PC-3 (cell line): Measurements from ENCODE around the gene UGT2B10. TPM values are rescaled to one million over a fixed set of nuclear protein-coding genes. Genes with fewer than 3 reads are reported as not detected.
A peak's percentile ranks its signal among the peaks of the same experiment; 100 is the strongest.
"Not testable (repeated sequence)": the region's sequence is repeated elsewhere in the genome, so short reads cannot be mapped to it uniquely, and the experiment has no call there.

Experiments used
- ATAC-seq: fragments of 200-7000 bp; cut with Tn5 transposase; 2 replicates; pipeline ENCODE4 v1.9.1; 2020; ENCODE audit warnings: mild to moderate bottlenecking, moderate library complexity
- BruUV-seq: library from RNA; stranded (reverse); fragments of 400-500 nt; replicated peaks from 2 replicates; lab custom pipeline; 2021; lab: Mats Ljungman, UMichigan
- CTCF ChIA-PET: fragments of 300-600 bp; sonication (Branson Sonifier 250); formaldehyde crosslinking; loops from one replicate; lab custom pipeline; 2022; ENCODE audit warnings: antibody characterized with exemption; lab: Charles Lee
- POLR2A ChIA-PET: fragments of 300-600 bp; sonication (Branson Sonifier 250); formaldehyde crosslinking; loops from one replicate; lab custom pipeline; 2022; ENCODE audit warnings: antibody characterized with exemption; ENCODE audit not compliant: unreplicated experiment; lab: Charles Lee
- DNase-seq: peaks from one replicate; pipeline ENCODE4 v3.0.0-alpha.2; 2015
- H2AFZ ChIP-seq: fragments of 300-600 bp; sonication (generic); 2 replicates; pipeline ENCODE4 v1.6.0; 2016; ENCODE audit warnings: antibody characterized with exemption, low read length
- H3F3A ChIP-seq: fragments of 300-600 bp; sonication (generic); one replicate; pipeline ENCODE4 v1.6.0; 2017; ENCODE audit warnings: antibody characterized with exemption, low read length, control low read depth, mild to moderate bottlenecking; ENCODE audit not compliant: unreplicated experiment
- H3K27ac ChIP-seq: fragments of 300-600 bp; sonication (generic); 2 replicates; pipeline ENCODE4 v1.5.1; 2016; ENCODE audit warnings: mild to moderate bottlenecking, low read length
- H3K27me3 ChIP-seq: fragments of 300-600 bp; sonication (generic); 2 replicates; pipeline ENCODE4 v1.6.1; 2016; ENCODE audit warnings: low read length, mixed read lengths
- H3K36me3 ChIP-seq: fragments of 300-600 bp; sonication (generic); 2 replicates; pipeline ENCODE4 v1.6.1; 2016; ENCODE audit warnings: low read depth, mixed run types, low read length, mixed read lengths
- H3K4me1 ChIP-seq: fragments of 300-600 bp; sonication (generic); 2 replicates; pipeline ENCODE4 v1.5.1; 2016; ENCODE audit warnings: low read length; ENCODE audit not compliant: insufficient read depth
- H3K4me2 ChIP-seq: fragments of 300-600 bp; sonication (generic); 2 replicates; pipeline ENCODE4 v1.6.0; 2016; ENCODE audit warnings: low read length
- H3K4me3 ChIP-seq: fragments of 300-600 bp; sonication (generic); 2 replicates; pipeline ENCODE4 v1.5.1; 2016; ENCODE audit warnings: mild to moderate bottlenecking, low read length, mixed read lengths
- H3K79me2 ChIP-seq: fragments of 300-600 bp; sonication (generic); 2 replicates; pipeline ENCODE4 v1.6.1; 2017; ENCODE audit warnings: low read length, mixed read lengths
- H3K9ac ChIP-seq: fragments of 300-600 bp; sonication (generic); 2 replicates; pipeline ENCODE4 v1.6.0; 2016; ENCODE audit warnings: mild to moderate bottlenecking, low read length
- H3K9me2 ChIP-seq: fragments of 300-600 bp; sonication (generic); replicated peaks from 2 replicates; pipeline ENCODE4 v1.6.1; 2016; ENCODE audit warnings: mixed run types, low read length, mixed read lengths
- H3K9me3 ChIP-seq: fragments of 300-600 bp; sonication (generic); 2 replicates; pipeline ENCODE4 v1.6.1; 2016; ENCODE audit warnings: low read length, mixed read lengths
- H4K20me1 ChIP-seq: fragments of 300-600 bp; sonication (generic); 2 replicates; pipeline ENCODE4 v1.6.1; 2016; ENCODE audit warnings: low read length, mixed read lengths
- EZH2 ChIP-seq: fragments of 300-600 bp; sonication (generic); IDR thresholded peaks from one replicate; pipeline ENCODE4 v1.6.1; 2017; ENCODE audit warnings: antibody characterized with exemption, mild to moderate bottlenecking, low read length; ENCODE audit not compliant: unreplicated experiment
- EZH2phosphoT487 ChIP-seq: fragments of 300-600 bp; sonication (generic); IDR thresholded peaks from 2 replicates; pipeline ENCODE4 v1.6.1; 2018; ENCODE audit warnings: mild to moderate bottlenecking, antibody characterized with exemption, low read length, borderline replicate concordance
- intact Hi-C: fragments of 100-400 bp; cut with micrococcal nuclease; formaldehyde crosslinking; loops from 2 replicates; pipeline ENCODE4 v1.9.0; 2023
- total RNA-seq: library from RNA; depleted of rRNA; stranded (reverse); fragments of >200 nt; gene quantifications from 2 replicates; pipeline ENCODE4 v1.2.3, GENCODE V29; 2014
- TF ChIP-seq, protein P1 (sequence below): fragments of 300-600 bp; sonication (generic); conservative IDR thresholded peaks from 2 replicates; pipeline ENCODE4 v1.5.1; 2017; ENCODE audit warnings: antibody characterized with exemption, low read depth, mild to moderate bottlenecking, low read length

Gene UGT2B10
- total RNA-seq, 1 experiment from 2014 or later: not detected

DNA sequence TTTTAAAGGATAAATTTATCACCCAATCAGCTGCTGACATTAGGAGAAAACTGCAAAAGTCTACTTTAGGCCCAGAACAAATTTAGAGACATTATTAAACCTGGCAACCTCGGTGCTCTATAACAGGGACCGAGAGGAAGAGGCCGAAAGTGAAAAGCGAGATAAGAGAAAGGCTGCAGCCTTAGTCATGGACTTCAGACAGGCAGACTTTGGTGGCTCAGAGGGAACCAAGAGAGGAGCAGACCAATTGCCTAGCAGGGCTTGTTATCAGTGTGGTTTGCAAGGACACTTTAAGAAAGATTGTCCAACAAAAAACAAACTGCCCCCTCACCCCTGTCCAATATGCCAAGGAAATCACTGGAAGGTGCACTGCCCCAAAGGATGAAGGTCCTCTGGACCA is 12.8 kb upstream of the UGT2B10 start:
- H3K36me3 ChIP-seq: no peaks in the 10 kb centered on the region
- CTCF ChIA-PET: no interaction called here
- no peak overlapping the region for H2AFZ ChIP-seq
- no peaks in the 10 kb centered on the region for H3F3A ChIP-seq
- H3K27ac ChIP-seq: no peak overlapping the region
- H3K79me2 ChIP-seq: no peaks in the 10 kb centered on the region
- POLR2A ChIA-PET: no interaction called here
- H3K9me2 ChIP-seq: no peaks in the 10 kb centered on the region
- no peak overlapping the region for H3K9ac ChIP-seq
- H3K4me3 ChIP-seq: no peak overlapping the region
- no peak for ATAC-seq
- no TSS peak for BruUV-seq
- no peak for DNase-seq
- peaks cover 3% of the 10 kb centered on the region for H3K9me3 ChIP-seq
- no peaks in the 10 kb centered on the region for H3K4me1 ChIP-seq
- H4K20me1 ChIP-seq: no peaks in the 10 kb centered on the region
- no peaks in the 10 kb centered on the region for H3K27me3 ChIP-seq
- no peak for TF ChIP-seq EZH2phosphoT487
- no peak for TF ChIP-seq EZH2
- TF ChIP-seq, protein P1, sequence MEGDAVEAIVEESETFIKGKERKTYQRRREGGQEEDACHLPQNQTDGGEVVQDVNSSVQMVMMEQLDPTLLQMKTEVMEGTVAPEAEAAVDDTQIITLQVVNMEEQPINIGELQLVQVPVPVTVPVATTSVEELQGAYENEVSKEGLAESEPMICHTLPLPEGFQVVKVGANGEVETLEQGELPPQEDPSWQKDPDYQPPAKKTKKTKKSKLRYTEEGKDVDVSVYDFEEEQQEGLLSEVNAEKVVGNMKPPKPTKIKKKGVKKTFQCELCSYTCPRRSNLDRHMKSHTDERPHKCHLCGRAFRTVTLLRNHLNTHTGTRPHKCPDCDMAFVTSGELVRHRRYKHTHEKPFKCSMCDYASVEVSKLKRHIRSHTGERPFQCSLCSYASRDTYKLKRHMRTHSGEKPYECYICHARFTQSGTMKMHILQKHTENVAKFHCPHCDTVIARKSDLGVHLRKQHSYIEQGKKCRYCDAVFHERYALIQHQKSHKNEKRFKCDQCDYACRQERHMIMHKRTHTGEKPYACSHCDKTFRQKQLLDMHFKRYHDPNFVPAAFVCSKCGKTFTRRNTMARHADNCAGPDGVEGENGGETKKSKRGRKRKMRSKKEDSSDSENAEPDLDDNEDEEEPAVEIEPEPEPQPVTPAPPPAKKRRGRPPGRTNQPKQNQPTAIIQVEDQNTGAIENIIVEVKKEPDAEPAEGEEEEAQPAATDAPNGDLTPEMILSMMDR: no peak
- no peak overlapping the region for H3K4me2 ChIP-seq
- intact Hi-C loops: no loop called here

DNA sequence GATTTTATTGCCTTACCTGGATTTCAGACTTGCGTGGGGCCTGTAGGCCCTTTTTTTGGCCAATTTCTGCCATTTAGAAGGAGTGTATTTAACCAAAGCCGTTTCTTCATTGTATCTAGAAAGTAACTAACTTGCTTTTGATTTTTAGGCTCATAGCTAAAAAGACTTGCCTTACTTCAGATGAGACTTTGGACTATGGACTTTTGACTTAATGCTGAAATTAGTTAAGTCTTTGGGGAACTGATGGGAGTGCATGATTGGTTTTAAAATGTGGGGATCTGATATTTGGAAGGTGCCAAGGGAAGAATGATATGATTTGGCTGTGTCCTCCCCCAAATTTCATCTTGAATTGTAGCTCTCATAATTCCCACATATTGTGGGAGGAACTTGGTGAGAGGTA is 7.7 kb upstream of the UGT2B10 start:
- DNase-seq (no peak), ATAC-seq (no peak)
- Histone ChIP-seq H3F3A (no peaks in the 10 kb centered on the region), H3K9ac (no peak overlapping the region), H3K4me3 (no peak overlapping the region), H3K27me3 (no peaks in the 10 kb centered on the region), H4K20me1 (no peaks in the 10 kb centered on the region), H3K4me2 (no peak overlapping the region), H3K4me1 (no peaks in the 10 kb centered on the region), H2AFZ (no peak overlapping the region), H3K36me3 (no peaks in the 10 kb centered on the region), H3K9me3 (peaks cover 3% of the 10 kb centered on the region), H3K79me2 (no peaks in the 10 kb centered on the region), H3K9me2 (no peaks in the 10 kb centered on the region), H3K27ac (no peak overlapping the region)
- TF ChIP-seq, protein P1: no peak
- TF ChIP-seq EZH2: no peak
- TF ChIP-seq EZH2phosphoT487: no peak
- ChIA-PET POLR2A (no interaction called here), CTCF (no interaction called here)
- no TSS peak for BruUV-seq
- intact Hi-C loops: no loop called here

GRCh38 chr4:68810919-68811318 is 4.9 kb upstream of the UGT2B10 start:
- H3K79me2 ChIP-seq: no peaks in the 10 kb centered on the region
- BruUV-seq: no TSS peak
- no peak overlapping the region for H3K4me2 ChIP-seq
- H3K4me1 ChIP-seq: no peaks in the 10 kb centered on the region
- no peak overlapping the region for H3K9ac ChIP-seq
- TF ChIP-seq, protein P1: no peak
- no peak for TF ChIP-seq EZH2phosphoT487
- no peak for TF ChIP-seq EZH2
- ATAC-seq: no peak
- H3K9me3 ChIP-seq: peaks cover 3% of the 10 kb centered on the region
- ChIA-PET CTCF (no interaction called here), POLR2A (no interaction called here)
- no peak overlapping the region for H2AFZ ChIP-seq
- H3K36me3 ChIP-seq: no peaks in the 10 kb centered on the region
- no peaks in the 10 kb centered on the region for H3K9me2 ChIP-seq
- intact Hi-C loops: loop anchor here (5.0 kb wide), 1 partner anchor 154 kb away; no protein-coding TSS in a partner anchor
- DNase-seq: no peak
- H4K20me1 ChIP-seq: no peaks in the 10 kb centered on the region
- no peak overlapping the region for H3K4me3 ChIP-seq
- no peak overlapping the region for H3K27ac ChIP-seq
- H3F3A ChIP-seq: no peaks in the 10 kb centered on the region
- no peaks in the 10 kb centered on the region for H3K27me3 ChIP-seq

GRCh38 chr4:68816410-68817265 is 844 bp downstream of the UGT2B10 start:
- H3K27ac ChIP-seq, H3K9ac ChIP-seq, H3K4me1 ChIP-seq, H3K9me3 ChIP-seq, CTCF ChIA-PET, BruUV-seq, H3K79me2 ChIP-seq, H2AFZ ChIP-seq, DNase-seq, intact Hi-C loops, H3K9me2 ChIP-seq, H3F3A ChIP-seq, H3K4me3 ChIP-seq, H3K27me3 ChIP-seq, POLR2A ChIA-PET, H3K4me2 ChIP-seq, H3K36me3 ChIP-seq, H4K20me1 ChIP-seq: not testable (repeated sequence)
- 0 out of 2 replicates have a peak, but pooled peaks have one; percentile 35 for ATAC-seq
